ENCODE measurements around the gene TIMP3.

DNA sequence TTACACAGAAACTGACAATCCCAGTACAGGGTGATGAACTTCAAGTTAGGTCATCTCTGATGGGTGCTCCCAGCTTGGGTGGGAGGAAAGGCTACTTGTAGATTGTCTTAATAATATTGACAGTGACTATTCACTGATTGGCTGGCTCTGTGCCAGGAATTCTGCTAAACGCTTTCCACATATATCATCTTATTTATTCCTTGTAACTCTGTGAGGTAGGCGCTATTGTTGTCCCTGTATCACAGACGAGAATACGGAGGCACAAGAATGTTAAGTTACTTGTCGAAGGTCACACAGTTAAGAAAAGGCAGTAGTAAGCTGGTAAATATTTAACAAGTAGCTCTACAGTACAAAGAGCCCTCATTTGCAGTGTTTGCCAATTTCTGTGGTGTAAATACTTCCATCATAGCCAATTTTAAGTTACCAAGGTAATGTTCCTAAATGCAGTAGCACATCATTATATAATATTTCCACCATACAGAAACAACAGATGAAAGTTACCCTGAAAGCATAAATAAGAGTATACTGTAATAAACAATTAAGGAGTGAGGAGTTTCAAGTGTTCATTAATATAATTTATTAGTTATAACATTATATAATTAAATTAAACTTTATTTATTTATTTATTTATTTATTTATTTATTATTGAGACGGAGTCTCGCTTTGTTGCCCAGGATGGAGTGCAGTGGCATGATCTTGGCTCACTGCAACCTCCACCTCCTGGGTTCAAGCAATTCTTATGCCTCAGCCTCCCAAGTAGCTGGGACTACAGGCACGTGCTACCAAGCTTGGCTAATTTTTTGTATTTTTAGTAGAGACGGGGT, 11.5 kb upstream of the TIMP3 start:
- TF ChIP-seq CTCF (IDR thresholded peaks at IDR 0.05) (no peak), EZH2 (IDR thresholded peaks at IDR 0.05; ENCODE audit: borderline replicate concordance, insufficient read depth, low read depth, low read length, poor library complexity, severe bottlenecking) (no peak)

Data from B cell (primary cell).